Kidney (tissue), 14 donors: Measurements from ENCODE around the gene SLC24A4. TPM values are rescaled to one million over a fixed set of nuclear protein-coding genes. Genes with fewer than 3 reads are reported as not detected.

Experiments
- DNase-seq, 5 donors: peaks; one replicate each; pipeline ENCODE4 v3.0.0-alpha.2; 2013 to 2020
- FAIRE-seq: peaks from 2 replicates; lab custom pipeline; 2012; peaks lifted over from hg19 to GRCh38; lab: Jason Lieb, UNC
- H3K27ac ChIP-seq, 2 donors: one replicate each; pipeline ENCODE4 v1.7.0; 2013; ENCODE audit warnings: low read depth in 2 of 2, low read length in 2 of 2, inconsistent platforms in 1 of 2
- H3K27me3 ChIP-seq: one replicate; pipeline ENCODE4 v1.7.1; 2013; ENCODE audit warnings: low read length, inconsistent platforms; ENCODE audit not compliant: control insufficient read depth, insufficient read depth
- H3K36me3 ChIP-seq, 3 donors: one replicate each; pipeline versions ENCODE4 v1.7.0 to v1.7.1; 2013; ENCODE audit warnings: low read length in 3 of 3, control low read depth in 1 of 3, inconsistent platforms in 1 of 3; ENCODE audit not compliant: insufficient read depth in 3 of 3, control insufficient read depth in 2 of 3
- H3K4me1 ChIP-seq, 3 donors: one replicate each; pipeline versions ENCODE4 v1.7.0 to v1.7.1; 2013; ENCODE audit warnings: low read length in 3 of 3, inconsistent platforms in 1 of 3, low read depth in 1 of 3; ENCODE audit not compliant: control insufficient read depth in 2 of 3, insufficient read depth in 2 of 3
- H3K4me3 ChIP-seq, 3 donors: one replicate each; pipeline versions ENCODE4 v1.7.0 to v1.8.1; 2013; ENCODE audit warnings: low read length in 3 of 3, control low read depth in 1 of 3, inconsistent platforms in 1 of 3
- H3K9ac ChIP-seq, 3 donors: one replicate each; pipeline versions ENCODE4 v1.7.0 to v1.7.1; 2013; ENCODE audit warnings: low read length in 3 of 3, control low read depth in 1 of 3, inconsistent platforms in 1 of 3
- H3K9me3 ChIP-seq, 3 donors: one replicate each; pipeline versions ENCODE4 v1.7.0 to v1.7.1; 2013; ENCODE audit warnings: low read length in 3 of 3, control low read depth in 1 of 3, inconsistent platforms in 1 of 3; ENCODE audit not compliant: control insufficient read depth in 2 of 3, insufficient read depth in 1 of 3
- CTCF ChIP-seq: IDR thresholded peaks from 3 replicates; pipeline ENCODE4 v1.5.1; 2012; ENCODE audit warnings: mild to moderate bottlenecking, moderate library complexity, borderline replicate concordance; ENCODE audit not compliant: insufficient read depth; ENCODE audit errors: extremely low read depth
- intact Hi-C: fragments of 100-400 bp; cut with DNase I; formaldehyde crosslinking; loops from one replicate; pipeline ENCODE4 v1.11.1; 2022
- polyA plus RNA-seq: library from polyadenylated mRNA; stranded (reverse); fragments of 350-450 nt; fragmentation: Illumina TruSeq; extraction: RNeasy Lipid Tissue Mini Kit (QIAGEN cat#74804); gene quantifications from one replicate; pipeline ENCODE4 v1.2.3, GENCODE V29; 2014; ENCODE audit warnings: low read depth, low replicate concordance; ENCODE audit not compliant: insufficient read depth
- total RNA-seq: library from RNA; stranded (reverse); fragmentation: NEBNext Ultra II Directional; extraction: Animal tissue kit (Norgen Biotek cat#: 25700); gene quantifications from one replicate; pipeline ENCODE4 v1.2.1, GENCODE V29; 2021
- donor health status: control.
- donor health status: control.
- donor health status: control.
- donor health status: control.
- donor health status: control.
- donor health status: DM: yes; HTN: yes; CAD: no.
- donor health status: Normal renal cell carcinoma (clear cell type).

Gene SLC24A4
- total and polyA plus RNA-seq, 2 donors from 2014 or later: 0.32 to 0.85 TPM

- H3K36me3 ChIP-seq: no peaks in the 10 kb centered on the region
- DNase-seq (no peak), FAIRE-seq (no peak)
- no peak overlapping the region for H3K4me3 ChIP-seq
- H3K4me1 ChIP-seq: peaks cover 0 to 2% (median 0%) of the 10 kb centered on the region in 3 donors
- no peak overlapping the region for H3K27ac ChIP-seq
- H3K9me3 ChIP-seq: no peaks in the 10 kb centered on the region
- no peak overlapping the region for H3K9ac ChIP-seq
- intact Hi-C loops: no loop called here
- TF ChIP-seq CTCF: no peak
- no peaks in the 10 kb centered on the region for H3K27me3 ChIP-seq
These were observed 171.5 kb downstream of the SLC24A4 start for GRCh38 chr14:92494512-92494911.

- Histone ChIP-seq H3K36me3 (no peaks in the 10 kb centered on the region), H3K9ac (no peak overlapping the region), H3K4me1 (peaks cover 0 to under 1% (median 0%) of the 10 kb centered on the region in 3 donors), H3K9me3 (no peaks in the 10 kb centered on the region), H3K27me3 (no peaks in the 10 kb centered on the region), H3K4me3 (no peak overlapping the region), H3K27ac (no peak overlapping the region)
- DNase-seq: no peak
- FAIRE-seq: no peak
- intact Hi-C loops: no loop called here
- TF ChIP-seq CTCF: no peak
These were observed 172.1 kb downstream of the SLC24A4 start for GRCh38 chr14:92495027-92495426.

- peak in 1 of 5 donors; percentile 4 for DNase-seq
- intact Hi-C loops: no loop called here
- Histone ChIP-seq H3K4me1 (no peaks in the 10 kb centered on the region), H3K27me3 (no peaks in the 10 kb centered on the region), H3K9ac (no peak overlapping the region), H3K4me3 (no peak overlapping the region), H3K9me3 (no peaks in the 10 kb centered on the region), H3K27ac (no peak overlapping the region), H3K36me3 (no peaks in the 10 kb centered on the region)
- no peak for TF ChIP-seq CTCF
- no peak for FAIRE-seq
These were observed 173.4 kb downstream of the SLC24A4 start for GRCh38 chr14:92496191-92496857.

GRCh38 chr14:92497391-92497790 is 174.4 kb downstream of the SLC24A4 start:
- FAIRE-seq: no peak
- intact Hi-C loops: no loop called here
- Histone ChIP-seq H3K9ac (no peak overlapping the region), H3K4me3 (no peak overlapping the region), H3K9me3 (no peaks in the 10 kb centered on the region), H3K4me1 (no peaks in the 10 kb centered on the region), H3K36me3 (no peaks in the 10 kb centered on the region), H3K27me3 (no peaks in the 10 kb centered on the region), H3K27ac (no peak overlapping the region)
- DNase-seq: peak in 2 of 5 donors; percentile 3 to 16
- no peak for TF ChIP-seq CTCF
